ENCODE data around the gene EVX1.

EVX1 gene

GRCh38 chr7:27248427-27248806 is 5.8 kb downstream of the EVX1 start:
- no peak for DNase-seq

- no peak for DNase-seq
These were observed 6.5 kb downstream of the EVX1 start for GRCh38 chr7:27248911-27249723.

- no peak for DNase-seq
These were observed 7.3 kb downstream of the EVX1 start for GRCh38 chr7:27249724-27250556.

- DNase-seq: no peak
These were observed 8.0 kb downstream of the EVX1 start for GRCh38 chr7:27250557-27251070.

GRCh38 chr7:27251136-27251651 is 8.6 kb downstream of the EVX1 start:
- no peak for DNase-seq

GRCh38 chr7:27251652-27252590 is 9.3 kb downstream of the EVX1 start:
- DNase-seq: no peak

- no peak for DNase-seq
These were observed 12.0 kb downstream of the EVX1 start for GRCh38 chr7:27254625-27255024.

GRCh38 chr7:27260211-27260610 is 17.6 kb downstream of the EVX1 start:
- no peak for DNase-seq

- DNase-seq: no peak
These were observed 19.5 kb downstream of the EVX1 start for GRCh38 chr7:27262121-27262520.

GRCh38 chr7:27263781-27264180 is 21.2 kb downstream of the EVX1 start:
- DNase-seq: no peak

GRCh38 chr7:27269455-27269854 is 26.9 kb downstream of the EVX1 start:
- no peak for DNase-seq

GRCh38 chr7:27271384-27271783 is 28.8 kb downstream of the EVX1 start:
- no peak for DNase-seq

GRCh38 chr7:27277628-27278027 is 35.0 kb downstream of the EVX1 start:
- no peak for DNase-seq

GRCh38 chr7:27283558-27283957 is 41.0 kb downstream of the EVX1 start:
- DNase-seq: no peak

- DNase-seq: no peak
These were observed 52.6 kb downstream of the EVX1 start for GRCh38 chr7:27295236-27295635.

- DNase-seq: no peak
These were observed 54.8 kb downstream of the EVX1 start for GRCh38 chr7:27297356-27297755.
